GM19351 (cell line): ENCODE results near the gene PEPD.
"Not testable (repeated sequence)": the region's sequence is repeated elsewhere in the genome, so short reads cannot be mapped to it uniquely, and the experiment has no call there.

Experiments
- ATAC-seq: cut with Tn5 transposase; IDR thresholded peaks from one replicate; pipeline ENCODE4 v1.9.1; 2021; ENCODE audit warnings: mild to moderate bottlenecking, moderate library complexity; ENCODE audit not compliant: unreplicated experiment

The PEPD gene

GRCh38 chr19:33499671-33500506 is 21.7 kb downstream of the PEPD start:
- ATAC-seq = no peak

GRCh38 chr19:33499248-33499647 is 22.3 kb downstream of the PEPD start:
- no peak for ATAC-seq

GRCh38 chr19:33498391-33499000 is 23.1 kb downstream of the PEPD start:
- no peak for ATAC-seq

DNA sequence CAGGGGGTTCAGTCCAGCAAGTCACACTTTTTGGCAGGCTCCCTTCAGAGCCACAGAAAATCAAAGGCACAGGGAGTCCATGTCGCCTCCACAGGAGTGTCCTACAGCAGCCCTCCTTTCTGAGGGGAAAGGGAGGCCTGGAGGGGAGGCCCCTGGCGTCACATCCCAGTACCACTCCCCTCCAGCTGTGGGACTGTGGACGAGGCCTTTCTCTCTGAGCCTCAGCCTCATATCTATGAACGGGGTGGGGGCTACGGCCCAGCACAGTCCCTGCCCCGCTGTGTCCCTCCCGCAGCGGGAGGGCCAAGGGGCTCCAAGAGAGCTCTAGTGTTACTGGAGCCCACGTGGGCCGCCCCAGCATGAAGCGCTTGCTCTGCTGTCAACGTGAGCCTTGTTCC is 23.8 kb downstream of the PEPD start:
- ATAC-seq = no peak

GRCh38 chr19:33497131-33497777 is 24.3 kb downstream of the PEPD start:
- ATAC-seq = no peak

- ATAC-seq = no peak
Measured at GRCh38 chr19:33496038-33496895, 25.3 kb downstream of the PEPD start.

- ATAC-seq = no peak
Measured at GRCh38 chr19:33493401-33494275, 28.0 kb downstream of the PEPD start.

DNA sequence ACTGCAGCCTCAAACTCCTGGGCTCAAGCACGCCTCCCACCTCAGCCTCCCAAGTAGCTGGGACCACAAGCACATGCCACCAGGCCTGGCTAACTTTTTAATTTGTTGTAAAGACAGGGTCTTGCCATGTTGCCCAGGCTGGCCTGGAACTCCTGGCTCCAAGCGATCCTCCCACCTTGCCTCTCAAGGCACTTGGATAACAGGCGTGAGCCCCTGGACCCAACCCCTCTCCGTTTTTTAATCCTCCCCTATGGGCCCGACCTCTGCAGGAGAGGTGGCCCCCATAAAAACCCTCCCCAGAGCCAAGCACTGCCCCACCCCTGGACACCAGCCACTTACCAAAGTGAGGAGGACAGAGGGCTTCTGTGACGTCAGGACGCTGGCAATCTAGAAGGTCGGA is 28.6 kb downstream of the PEPD start:
- no peak for ATAC-seq

GRCh38 chr19:33492090-33492489 is 29.5 kb downstream of the PEPD start:
- ATAC-seq = no peak

GRCh38 chr19:33490596-33490995 is 31.0 kb downstream of the PEPD start:
- ATAC-seq = not testable (repeated sequence)

DNA sequence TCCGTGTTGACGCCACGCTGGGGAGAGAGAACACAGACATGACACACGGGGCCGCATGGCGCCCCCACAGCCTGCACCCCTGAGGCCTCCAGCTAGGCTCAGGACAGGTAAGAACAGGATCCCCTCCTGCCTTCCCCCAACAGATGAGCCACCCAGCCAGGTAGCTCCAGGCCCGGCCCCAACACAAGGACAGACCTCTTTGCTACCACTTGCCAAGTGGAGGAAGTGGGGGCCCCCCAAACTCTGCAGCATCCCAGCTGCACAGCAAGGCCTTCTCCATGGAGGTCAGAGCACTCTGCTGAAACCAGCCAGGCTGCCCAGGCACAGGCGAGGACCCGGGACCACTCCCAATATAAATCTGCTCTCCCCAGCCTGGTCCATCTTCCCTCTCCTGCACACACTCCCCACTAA is 31.5 kb downstream of the PEPD start:
- no peak for ATAC-seq

DNA sequence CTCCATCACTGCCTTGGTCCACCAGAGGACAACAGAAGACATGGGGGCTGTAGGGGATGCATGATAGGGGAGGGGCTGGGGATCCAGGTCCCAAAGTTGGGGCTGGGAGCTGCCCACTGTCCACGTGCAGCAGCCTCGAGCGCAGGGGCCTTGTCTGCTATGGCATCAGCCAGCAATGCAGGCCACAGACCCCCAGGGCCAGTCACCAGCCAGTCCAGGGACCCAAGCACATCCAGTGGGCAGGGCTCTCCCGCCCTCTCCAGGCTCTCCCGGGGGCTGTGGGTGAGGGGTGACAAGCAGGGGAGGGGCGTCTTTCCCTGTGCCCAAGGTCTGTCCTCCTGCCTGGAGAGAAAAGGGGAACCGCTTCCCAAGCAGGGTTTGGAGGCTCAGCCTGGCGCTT is 32.8 kb downstream of the PEPD start:
- ATAC-seq = no peak

- no peak for ATAC-seq
Measured at GRCh38 chr19:33487901-33488800, 33.4 kb downstream of the PEPD start.

GRCh38 chr19:33486936-33487811 is 34.4 kb downstream of the PEPD start:
- no peak for ATAC-seq

DNA sequence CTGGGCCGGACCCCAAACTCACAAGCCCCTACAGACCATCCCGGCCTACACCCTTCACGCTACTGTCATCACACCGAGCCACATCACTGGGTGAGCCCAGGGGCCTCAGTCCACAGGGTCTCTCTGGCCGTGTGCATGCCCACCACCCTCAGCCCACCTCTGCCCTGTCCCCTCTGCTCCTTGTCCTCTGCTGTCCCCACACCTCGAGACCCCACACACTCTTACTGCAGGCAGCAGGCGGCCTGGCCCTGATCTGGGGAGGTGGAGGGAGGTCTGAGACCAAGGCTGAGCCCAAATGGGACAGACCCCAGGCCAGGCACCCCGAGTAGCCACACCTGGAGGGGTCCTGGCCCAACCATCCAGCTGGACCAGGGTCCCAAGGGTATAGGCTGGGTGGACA is 35.2 kb downstream of the PEPD start:
- ATAC-seq = no peak

GRCh38 chr19:33484226-33484774 is 37.3 kb downstream of the PEPD start:
- ATAC-seq = no peak

DNA sequence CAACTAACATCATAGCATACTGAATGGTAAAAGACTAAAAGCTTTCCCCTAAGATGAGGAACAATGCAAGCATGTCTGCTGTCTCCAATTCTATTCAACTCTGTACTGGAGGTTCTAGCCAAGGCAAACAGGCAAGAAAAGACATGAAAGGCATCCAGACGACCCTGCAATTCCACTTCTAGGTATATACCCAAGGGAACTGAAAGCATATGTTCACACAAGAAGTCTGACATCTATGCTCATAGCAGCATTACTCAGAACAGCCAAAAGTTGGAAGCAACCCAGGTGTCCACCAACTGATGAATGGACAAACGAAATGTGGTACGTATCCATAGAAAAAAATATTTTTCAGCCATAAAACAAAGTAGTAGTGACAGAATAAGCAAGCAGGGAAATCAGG is 39.1 kb downstream of the PEPD start:
- no peak for ATAC-seq

DNA sequence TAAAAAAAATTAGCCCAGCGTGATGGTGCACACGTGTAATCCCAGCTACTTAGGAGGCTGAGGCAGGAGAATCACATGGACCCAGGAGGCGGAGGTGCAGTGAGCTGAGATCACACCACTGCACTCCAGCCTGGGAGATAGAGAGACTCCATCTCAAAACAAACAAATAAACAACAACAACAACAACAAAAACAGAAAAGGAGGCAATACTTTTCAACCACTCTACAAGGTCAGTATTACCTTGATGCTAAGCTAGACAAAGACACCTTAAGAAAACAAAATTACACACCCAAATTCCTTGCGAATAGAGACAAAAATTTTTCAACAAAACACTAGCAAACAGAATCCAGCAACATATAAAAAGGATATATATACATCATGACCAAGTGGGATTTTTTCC is 39.7 kb downstream of the PEPD start:
- no peak for ATAC-seq
